ENCODE measurements around the gene CASP2.

The CASP2 gene

GRCh38 chr7:143355450-143356385 is 67.6 kb downstream of the CASP2 start:
- no peak for TF ChIP-seq CTCF (IDR thresholded peaks at IDR 0.05; ENCODE audit: insufficient read depth, low read length, poor library complexity, severe bottlenecking)
- no peak for DNase-seq (ENCODE audit: extremely low read depth, insufficient read length)
- H3K36me3 ChIP-seq (ENCODE audit: control insufficient read depth, insufficient read depth, low read length), result no peaks in the 10 kb centered on the region
- H3K27me3 ChIP-seq (replicated peaks; ENCODE audit: control insufficient read depth, insufficient read depth, low read length), result peaks cover 3% of the 10 kb centered on the region; the same call in 1 of the 2 replicates
- H3K4me3 ChIP-seq (replicated peaks; ENCODE audit: low read depth, low read length), result no peak overlapping the region

- Histone ChIP-seq H3K36me3 (ENCODE audit: control insufficient read depth, insufficient read depth, low read length) (no peaks in the 10 kb centered on the region), H3K4me3 (replicated peaks; ENCODE audit: low read depth, low read length) (no peak overlapping the region), H3K27me3 (replicated peaks; ENCODE audit: control insufficient read depth, insufficient read depth, low read length) (peaks cover 3% of the 10 kb centered on the region; the same call in 1 of the 2 replicates)
- TF ChIP-seq CTCF (IDR thresholded peaks at IDR 0.05; ENCODE audit: insufficient read depth, low read length, poor library complexity, severe bottlenecking), result no peak
- no peak for DNase-seq (ENCODE audit: extremely low read depth, insufficient read length)
Measured at GRCh38 chr7:143356414-143357050, 68.4 kb downstream of the CASP2 start.

Measured in GM06990 (cell line).